Ureter (tissue), 1 donor: Measurements from ENCODE around the gene CD82. TPM values are rescaled to one million over a fixed set of nuclear protein-coding genes. Genes with fewer than 3 reads are reported as not detected.

Experiments
- DNase-seq: peaks from one replicate; pipeline ENCODE4 v3.0.0-alpha.2; 2020; ENCODE audit warnings: low spot score
- total RNA-seq: library from RNA; stranded (reverse); gene quantifications from one replicate; pipeline ENCODE4 v1.2.4, GENCODE V29; 2023
- donor health status: DM: yes; HTN: yes; CAD: no.

CD82 gene
- total RNA-seq, 1 donor from 2014 or later: 148 TPM

- DNase-seq: no peak
These were observed 10.5 kb downstream of the CD82 start for GRCh38 chr11:44575962-44576361.

GRCh38 chr11:44576656-44577055, 11.2 kb downstream of the CD82 start:
- no peak for DNase-seq

GRCh38 chr11:44577231-44577830, 11.9 kb downstream of the CD82 start:
- DNase-seq: peak; percentile 57

- DNase-seq: no peak
These were observed 12.8 kb downstream of the CD82 start for GRCh38 chr11:44578279-44578678.

GRCh38 chr11:44579302-44579761, 13.9 kb downstream of the CD82 start:
- DNase-seq: no peak

- no peak for DNase-seq
These were observed 15.2 kb downstream of the CD82 start for GRCh38 chr11:44580701-44581100.

GRCh38 chr11:44581246-44581645, 15.8 kb downstream of the CD82 start:
- DNase-seq: no peak

GRCh38 chr11:44582641-44583352, 17.3 kb downstream of the CD82 start:
- no peak for DNase-seq

GRCh38 chr11:44583353-44583669, 17.8 kb downstream of the CD82 start:
- no peak for DNase-seq

GRCh38 chr11:44585421-44585820, 20.0 kb downstream of the CD82 start:
- DNase-seq: no peak

- no peak for DNase-seq
These were observed 23.8 kb downstream of the CD82 start for GRCh38 chr11:44589301-44589700.

GRCh38 chr11:44590769-44591168, 25.3 kb downstream of the CD82 start:
- no peak for DNase-seq

GRCh38 chr11:44591557-44591956, 26.1 kb downstream of the CD82 start:
- DNase-seq: no peak

GRCh38 chr11:44592125-44592940, 26.9 kb downstream of the CD82 start:
- no peak for DNase-seq

- no peak for DNase-seq
These were observed 27.8 kb downstream of the CD82 start for GRCh38 chr11:44593251-44593650.

- DNase-seq: no peak
These were observed 29.5 kb downstream of the CD82 start for GRCh38 chr11:44595006-44595405.

GRCh38 chr11:44595964-44596381, 30.5 kb downstream of the CD82 start:
- DNase-seq: peak; percentile 62

- DNase-seq: no peak
These were observed 31.2 kb downstream of the CD82 start for GRCh38 chr11:44596525-44597276.

- no peak for DNase-seq
These were observed 32.0 kb downstream of the CD82 start for GRCh38 chr11:44597358-44598012.

GRCh38 chr11:44598831-44599230, 33.4 kb downstream of the CD82 start:
- no peak for DNase-seq

GRCh38 chr11:44600261-44600660, 34.8 kb downstream of the CD82 start:
- no peak for DNase-seq
